ENCODE data around the gene CHTF8. TPM values are rescaled to one million over a fixed set of nuclear protein-coding genes. Genes with fewer than 3 reads are reported as not detected.

CHTF8 gene
- total RNA-seq, 1 experiment from 2014 or later, result 161 TPM

GRCh38 chr16:69114976-69115355 is 17.4 kb downstream of the CHTF8 start:
- TF ChIP-seq CTCF (conservative IDR thresholded peaks at IDR 0.05) (no peak), EZH2 (IDR thresholded peaks at IDR 0.05; ENCODE audit: low read depth) (no peak)
- no TSS peak for BruUV-seq (replicated peaks)
- POLR2A ChIA-PET (ENCODE audit: unreplicated experiment), result no interaction called here
- Histone ChIP-seq H3K4me2 (no peak overlapping the region), H3K9me2 (ENCODE audit: insufficient read depth) (no peaks in the 10 kb centered on the region), H3K27me3 (ENCODE audit: insufficient read depth, low read depth) (no peaks in the 10 kb centered on the region), H3K4me1 (replicated peaks; ENCODE audit: insufficient read depth) (no peaks in the 10 kb centered on the region), H3F3A (ENCODE audit: insufficient read depth, low read depth) (peaks cover 33% of the 10 kb centered on the region; the same call in 1 of the 2 replicates), H3K9me3 (ENCODE audit: insufficient read depth, low read depth) (no peaks in the 10 kb centered on the region), H4K20me1 (ENCODE audit: insufficient read depth) (no peaks in the 10 kb centered on the region), H3K36me3 (ENCODE audit: low read depth) (no peaks in the 10 kb centered on the region), H3K79me2 (ENCODE audit: low read depth) (no peaks in the 10 kb centered on the region), H3K4me3 (no peak overlapping the region), H2AFZ (no peak overlapping the region), H3K27ac (no peak overlapping the region)
- no peak for DNase-seq
- intact Hi-C loops (cut with micrococcal nuclease; ENCODE audit: unreplicated experiment), result no loop called here
- CTCF ChIA-PET, result no interaction called here

GRCh38 chr16:69114346-69114975 is 17.9 kb downstream of the CHTF8 start:
- no peaks in the 10 kb centered on the region for H3K9me3 ChIP-seq (ENCODE audit: insufficient read depth, low read depth)
- H3K79me2 ChIP-seq (ENCODE audit: low read depth), result no peaks in the 10 kb centered on the region
- no peak overlapping the region for H2AFZ ChIP-seq
- no peak for DNase-seq
- peaks cover 33% of the 10 kb centered on the region; the same call in 1 of the 2 replicates for H3F3A ChIP-seq (ENCODE audit: insufficient read depth, low read depth)
- intact Hi-C loops (cut with micrococcal nuclease; ENCODE audit: unreplicated experiment), result no loop called here
- H3K9me2 ChIP-seq (ENCODE audit: insufficient read depth), result no peaks in the 10 kb centered on the region
- no TSS peak for BruUV-seq (replicated peaks)
- no peaks in the 10 kb centered on the region for H3K36me3 ChIP-seq (ENCODE audit: low read depth)
- CTCF ChIA-PET, result no interaction called here
- H3K4me1 ChIP-seq (replicated peaks; ENCODE audit: insufficient read depth), result no peaks in the 10 kb centered on the region
- no peak overlapping the region for H3K4me3 ChIP-seq
- no peak overlapping the region for H3K27ac ChIP-seq
- no peaks in the 10 kb centered on the region for H3K27me3 ChIP-seq (ENCODE audit: insufficient read depth, low read depth)
- H3K4me2 ChIP-seq, result no peak overlapping the region
- H4K20me1 ChIP-seq (ENCODE audit: insufficient read depth), result no peaks in the 10 kb centered on the region
- POLR2A ChIA-PET (ENCODE audit: unreplicated experiment), result no interaction called here
- no peak for TF ChIP-seq CTCF (conservative IDR thresholded peaks at IDR 0.05)
- TF ChIP-seq EZH2 (IDR thresholded peaks at IDR 0.05; ENCODE audit: low read depth), result no peak

- H3K9me2 ChIP-seq (ENCODE audit: insufficient read depth), result no peaks in the 10 kb centered on the region
- TF ChIP-seq CTCF (conservative IDR thresholded peaks at IDR 0.05) (no peak), EZH2 (IDR thresholded peaks at IDR 0.05; ENCODE audit: low read depth) (no peak)
- POLR2A ChIA-PET (ENCODE audit: unreplicated experiment), result no interaction called here
- no peak overlapping the region for H3K4me2 ChIP-seq
- H4K20me1 ChIP-seq (ENCODE audit: insufficient read depth), result no peaks in the 10 kb centered on the region
- no peaks in the 10 kb centered on the region for H3K36me3 ChIP-seq (ENCODE audit: low read depth)
- H3F3A ChIP-seq (ENCODE audit: insufficient read depth, low read depth), result peaks cover 34% of the 10 kb centered on the region; the same call in 1 of the 2 replicates
- CTCF ChIA-PET, result no interaction called here
- intact Hi-C loops (cut with micrococcal nuclease; ENCODE audit: unreplicated experiment), result no loop called here
- no peak for DNase-seq
- no peaks in the 10 kb centered on the region for H3K27me3 ChIP-seq (ENCODE audit: insufficient read depth, low read depth)
- no peaks in the 10 kb centered on the region for H3K4me1 ChIP-seq (replicated peaks; ENCODE audit: insufficient read depth)
- H3K4me3 ChIP-seq, result no peak overlapping the region
- BruUV-seq (replicated peaks), result no TSS peak
- H3K79me2 ChIP-seq (ENCODE audit: low read depth), result no peaks in the 10 kb centered on the region
- no peak overlapping the region for H3K27ac ChIP-seq
- no peak overlapping the region for H2AFZ ChIP-seq
- no peaks in the 10 kb centered on the region for H3K9me3 ChIP-seq (ENCODE audit: insufficient read depth, low read depth)
Measured at GRCh38 chr16:69113216-69113615, 19.2 kb downstream of the CHTF8 start.

All from PC-9 (cell line).